CD4-positive, alpha-beta T cell (primary cell): ENCODE data around the gene ARL16. TPM values are rescaled to one million over a fixed set of nuclear protein-coding genes. Genes with fewer than 3 reads are reported as not detected.
"Not testable (repeated sequence)": the region's sequence is repeated elsewhere in the genome, so short reads cannot be mapped to it uniquely, and the experiment has no call there.

Experiments used
- ATAC-seq: fragments of 200-7000 bp; cut with Tn5 transposase; one replicate; pipeline ENCODE4 v1.10.0; 2022; ENCODE audit warnings: mild to moderate bottlenecking; ENCODE audit not compliant: poor library complexity
- CTCF ChIA-PET: fragments of 350-600 bp; sonication (Branson Sonifier 250); formaldehyde crosslinking; loops from one replicate; lab custom pipeline; 2021; ENCODE audit warnings: antibody characterized with exemption, inconsistent platforms; lab: Charles Lee
- POLR2A ChIA-PET: fragments of 350-600 bp; sonication (Branson Sonifier 250); formaldehyde crosslinking; loops from one replicate; lab custom pipeline; 2021; ENCODE audit warnings: antibody characterized with exemption, inconsistent platforms; lab: Charles Lee
- DNase-seq, 14 experiments: peaks; one replicate each; pipeline ENCODE4 v3.0.0-alpha.2; 2013 to 2020; ENCODE audit warnings: mixed read lengths in 2 of 14
- H3K27ac ChIP-seq, 2 donors: one replicate each; pipeline versions ENCODE4 v1.5.1 to v1.7.0; 2013; ENCODE audit warnings: low read length in 2 of 2, low read depth in 1 of 2, mild to moderate bottlenecking in 1 of 2
- H3K27me3 ChIP-seq, 2 experiments: 1 replicate in 1 of 2; 2 replicates in 1 of 2; pipeline versions ENCODE4 v1.6.1 to v1.7.0; 2013; ENCODE audit warnings: low read length in 2 of 2, control low read depth in 1 of 2, mild to moderate bottlenecking in 1 of 2, moderate library complexity in 1 of 2; ENCODE audit not compliant: insufficient read depth in 2 of 2, control insufficient read depth in 1 of 2
- H3K36me3 ChIP-seq: one replicate; pipeline ENCODE4 v1.6.1; 2013; ENCODE audit warnings: low read length, control low read depth; ENCODE audit not compliant: insufficient read depth
- H3K4me1 ChIP-seq: one replicate; pipeline ENCODE4 v1.6.1; 2013; ENCODE audit warnings: low read length, control low read depth; ENCODE audit not compliant: insufficient read depth
- H3K4me3 ChIP-seq: one replicate; pipeline ENCODE4 v1.5.1; 2013; ENCODE audit warnings: mild to moderate bottlenecking, low read length, moderate library complexity
- H3K9me3 ChIP-seq, 2 experiments: 1 replicate in 1 of 2; 2 replicates in 1 of 2; pipeline versions ENCODE4 v1.6.1 to v1.7.0; 2013; ENCODE audit warnings: low read length in 2 of 2, mild to moderate bottlenecking in 2 of 2, control low read depth in 1 of 2, moderate library complexity in 1 of 2; ENCODE audit not compliant: control insufficient read depth in 1 of 2, insufficient read depth in 1 of 2
- H3K27ac Mint-ChIP-seq: one replicate; pipeline ENCODE4 v1.8.0; 2020; ENCODE audit warnings: mixed read lengths
- H3K27me3 Mint-ChIP-seq: one replicate; pipeline ENCODE4 v1.8.0; 2021; ENCODE audit warnings: mixed read lengths
- H3K36me3 Mint-ChIP-seq: one replicate; pipeline ENCODE4 v1.8.0; 2021; ENCODE audit warnings: low read depth, mixed read lengths
- H3K4me1 Mint-ChIP-seq: one replicate; pipeline ENCODE4 v1.8.0; 2021; ENCODE audit warnings: low read depth, mixed read lengths
- H3K4me3 Mint-ChIP-seq: one replicate; pipeline ENCODE4 v1.8.0; 2020; ENCODE audit warnings: mild to moderate bottlenecking, mixed read lengths
- H3K9me3 Mint-ChIP-seq: one replicate; pipeline ENCODE4 v1.8.0; 2020; ENCODE audit warnings: mixed read lengths
- CTCF ChIP-seq: fragments of 200-600 bp; IDR thresholded peaks from one replicate; pipeline ENCODE4 v1.8.0; 2022; ENCODE audit warnings: antibody characterized with exemption, mild to moderate bottlenecking
- intact Hi-C, 2 experiments: fragments of 100-400 bp; cut with DNase I in 1 of 2; cut with micrococcal nuclease in 1 of 2; formaldehyde crosslinking; loops; one replicate each; pipeline versions ENCODE4 v1.15.1 to v1.9.0; 2023 to 2025; cut with DNase I, micrococcal nuclease
- total RNA-seq, 174 experiments: library from RNA in 2 of 174; stranded (reverse) in 2 of 174; gene quantifications; one replicate each; pipeline ENCODE4 v1.2.3 and lab custom pipeline; 2021 to 2026

The ARL16 gene
- total RNA-seq, 2 experiments from 2014 or later, result 35.7 to 38.5 TPM

- not testable (repeated sequence) for H3K27ac Mint-ChIP-seq
Observed at GRCh38 chr17:81675515-81676221, 7.9 kb downstream of the ARL16 start.

GRCh38 chr17:81673561-81674258 is 9.9 kb downstream of the ARL16 start:
- ATAC-seq (no peak), DNase-seq (no peak)
- intact Hi-C loops, result no loop called here
- peaks cover 6% of the 10 kb centered on the region for H3K4me1 Mint-ChIP-seq
- H3K27ac ChIP-seq, result no peak overlapping the region
- H3K36me3 ChIP-seq, result peaks cover 51% of the 10 kb centered on the region
- ChIA-PET POLR2A (interaction anchor here (1.5 to 1.7 kb wide), 2 partner anchors 10 kb away, joined by 4 read pairs; partner anchors contain the start of genes ARL16 and HGS), CTCF (no interaction called here)
- H3K9me3 Mint-ChIP-seq, result no peaks in the 10 kb centered on the region
- H3K4me3 ChIP-seq, result no peak overlapping the region
- no peaks in the 10 kb centered on the region for H3K27me3 Mint-ChIP-seq
- H3K4me1 ChIP-seq, result peaks cover 6% of the 10 kb centered on the region
- peaks cover 35% of the 10 kb centered on the region for H3K36me3 Mint-ChIP-seq
- no peak overlapping the region for H3K4me3 Mint-ChIP-seq
- H3K9me3 ChIP-seq, result no peaks in the 10 kb centered on the region
- TF ChIP-seq CTCF, result no peak
- no peak overlapping the region for H3K27ac Mint-ChIP-seq
- H3K27me3 ChIP-seq, result no peaks in the 10 kb centered on the region

More at GRCh38 chr17:81675515-81676221, 7.9 kb downstream of the ARL16 start:
- H3K27ac ChIP-seq, H3K4me1 ChIP-seq, H3K9me3 ChIP-seq, H3K9me3 Mint-ChIP-seq, H3K27me3 ChIP-seq, H3K27me3 Mint-ChIP-seq, H3K4me3 ChIP-seq, ATAC-seq, intact Hi-C loops, H3K4me1 Mint-ChIP-seq: not testable (repeated sequence)
- DNase-seq, result peak in 6 of 14 experiments; percentile 15 to 46 (median 26)
- H3K36me3 ChIP-seq, result peaks cover 35% of the 10 kb centered on the region
- TF ChIP-seq CTCF, result peak; percentile 66
- POLR2A ChIA-PET, result interaction anchor here (0.5 to 0.8 kb wide), 3 partner anchors 13 to 27 kb away, joined by 3 read pairs; partner anchors contain the start of genes MRPL12 and PDE6G
- H3K36me3 Mint-ChIP-seq, result peaks cover 26% of the 10 kb centered on the region
- peak overlapping the region; percentile 11 for H3K4me3 Mint-ChIP-seq
- CTCF ChIA-PET, result interaction anchor here (1.0 kb wide), 1 partner anchor 10 kb away, joined by 5 read pairs; no protein-coding TSS in a partner anchor

GRCh38 chr17:81672954-81673353 is 10.6 kb downstream of the ARL16 start:
- H3K4me3 ChIP-seq, result no peak overlapping the region
- intact Hi-C loops, result no loop called here
- H3K27ac ChIP-seq, result no peak overlapping the region
- no peaks in the 10 kb centered on the region for H3K27me3 ChIP-seq
- peaks cover 12% of the 10 kb centered on the region for H3K4me1 Mint-ChIP-seq
- DNase-seq (no peak), ATAC-seq (no peak)
- peaks cover 10% of the 10 kb centered on the region for H3K4me1 ChIP-seq
- POLR2A ChIA-PET, result interaction anchor here (1.5 kb wide), 1 partner anchor 11 kb away, joined by 4 read pairs; the partner anchor contains the start of genes ARL16 and HGS
- peaks cover 42% of the 10 kb centered on the region for H3K36me3 Mint-ChIP-seq
- no peaks in the 10 kb centered on the region for H3K27me3 Mint-ChIP-seq
- no peak for TF ChIP-seq CTCF
- H3K9me3 ChIP-seq, result no peaks in the 10 kb centered on the region
- H3K27ac Mint-ChIP-seq, result no peak overlapping the region
- no peaks in the 10 kb centered on the region for H3K9me3 Mint-ChIP-seq
- peaks cover 51% of the 10 kb centered on the region for H3K36me3 ChIP-seq
- CTCF ChIA-PET, result no interaction called here
- H3K4me3 Mint-ChIP-seq, result no peak overlapping the region
